ENCODE results near the gene ATP2C2.

- TF ChIP-seq CTCF (IDR thresholded peaks at IDR 0.05; ENCODE audit: borderline replicate concordance, extremely low read depth, low read length, poor library complexity, severe bottlenecking): no peak
- no peak for TF ChIP-seq EZH2 (IDR thresholded peaks at IDR 0.05; ENCODE audit: borderline replicate concordance, low read depth, low read length, severe bottlenecking)
These were observed 70.8 kb downstream of the ATP2C2 start for GRCh38 chr16:84438971-84439696.
